ENCODE data around the gene RPL38.

Gene RPL38

DNA sequence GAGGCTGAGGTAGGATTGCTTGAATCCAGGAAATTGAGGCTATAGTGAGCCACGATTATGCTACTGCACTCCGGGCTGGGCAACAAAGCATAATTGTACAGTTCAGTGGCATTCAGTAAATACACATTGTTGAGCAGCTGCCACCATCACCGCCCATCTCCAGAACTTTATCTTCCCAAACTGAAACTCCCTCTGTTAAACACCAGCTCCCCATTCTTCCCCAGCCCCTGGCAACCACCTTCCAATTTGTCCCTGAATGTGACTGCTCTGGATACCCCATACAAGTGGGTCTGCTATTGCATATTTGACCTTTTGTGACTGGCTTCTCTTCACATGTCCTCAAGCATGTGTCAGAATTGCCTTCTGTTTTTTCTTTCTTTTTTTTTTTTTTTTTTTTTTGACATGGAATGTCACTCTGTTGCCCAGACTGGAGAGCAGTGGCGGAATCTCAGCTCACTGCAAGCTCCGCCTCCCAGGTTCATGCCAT lies 2.9 kb downstream of the RPL38 start:
- peak; percentile 14 for DNase-seq (ENCODE audit: low read depth)
- TF ChIP-seq, protein P1, sequence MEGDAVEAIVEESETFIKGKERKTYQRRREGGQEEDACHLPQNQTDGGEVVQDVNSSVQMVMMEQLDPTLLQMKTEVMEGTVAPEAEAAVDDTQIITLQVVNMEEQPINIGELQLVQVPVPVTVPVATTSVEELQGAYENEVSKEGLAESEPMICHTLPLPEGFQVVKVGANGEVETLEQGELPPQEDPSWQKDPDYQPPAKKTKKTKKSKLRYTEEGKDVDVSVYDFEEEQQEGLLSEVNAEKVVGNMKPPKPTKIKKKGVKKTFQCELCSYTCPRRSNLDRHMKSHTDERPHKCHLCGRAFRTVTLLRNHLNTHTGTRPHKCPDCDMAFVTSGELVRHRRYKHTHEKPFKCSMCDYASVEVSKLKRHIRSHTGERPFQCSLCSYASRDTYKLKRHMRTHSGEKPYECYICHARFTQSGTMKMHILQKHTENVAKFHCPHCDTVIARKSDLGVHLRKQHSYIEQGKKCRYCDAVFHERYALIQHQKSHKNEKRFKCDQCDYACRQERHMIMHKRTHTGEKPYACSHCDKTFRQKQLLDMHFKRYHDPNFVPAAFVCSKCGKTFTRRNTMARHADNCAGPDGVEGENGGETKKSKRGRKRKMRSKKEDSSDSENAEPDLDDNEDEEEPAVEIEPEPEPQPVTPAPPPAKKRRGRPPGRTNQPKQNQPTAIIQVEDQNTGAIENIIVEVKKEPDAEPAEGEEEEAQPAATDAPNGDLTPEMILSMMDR (IDR thresholded peaks at IDR 0.05; ENCODE audit: insufficient read depth, low read depth, low read length, missing control alignments), result no peak
- H3K4me3 ChIP-seq (ENCODE audit: low read length), result no peak overlapping the region

DNA sequence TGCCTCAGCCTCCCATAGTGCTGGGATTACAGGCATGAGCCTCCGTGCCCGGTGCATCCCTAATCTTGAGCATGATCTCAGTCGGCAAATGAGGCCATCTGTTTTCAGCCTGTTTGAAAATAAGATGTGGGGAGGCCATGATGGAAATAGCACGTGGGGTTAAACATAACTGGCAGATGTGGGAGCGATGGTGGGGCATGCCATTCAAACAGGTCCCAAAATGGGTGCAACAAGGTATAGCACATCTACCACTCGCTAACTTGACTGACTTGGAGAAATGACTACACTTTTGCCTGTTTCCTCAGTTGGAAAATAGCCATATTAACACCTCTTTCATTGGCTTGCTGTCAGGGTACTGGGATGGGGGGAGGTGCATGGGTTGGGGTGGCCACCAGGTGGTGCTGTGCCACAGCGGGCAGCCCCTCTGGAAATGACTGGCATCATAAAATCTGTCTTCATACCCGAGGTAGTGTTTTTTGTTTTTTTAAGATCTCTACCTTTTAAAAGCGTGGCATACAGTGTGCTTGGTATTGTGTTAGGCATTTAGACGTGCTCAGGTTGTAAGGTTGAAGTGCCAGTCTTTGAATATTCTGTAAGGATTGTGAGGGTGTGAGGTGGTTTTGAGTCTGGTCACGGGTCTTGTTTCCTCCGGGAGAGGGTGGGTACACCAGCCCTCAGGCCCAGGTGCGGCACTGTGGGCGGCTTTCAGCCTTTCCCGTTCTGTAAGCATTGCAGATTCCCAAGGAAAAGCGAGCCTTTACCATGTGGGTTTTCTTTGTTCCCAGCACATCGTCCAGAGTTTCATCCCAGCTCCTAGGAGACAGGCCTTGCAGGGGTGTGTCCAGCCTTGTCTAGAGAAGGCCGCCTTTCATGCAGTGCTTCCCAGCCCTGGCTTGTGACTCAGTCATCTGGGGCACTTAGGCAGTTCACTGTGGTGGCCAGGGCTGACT lies 7.0 kb downstream of the RPL38 start:
- TF ChIP-seq, protein P1 (IDR thresholded peaks at IDR 0.05; ENCODE audit: insufficient read depth, low read depth, low read length, missing control alignments), result peak; percentile 98
- H3K4me3 ChIP-seq (ENCODE audit: low read length), result no peak overlapping the region
- DNase-seq (ENCODE audit: low read depth), result peak; percentile 73

DNA sequence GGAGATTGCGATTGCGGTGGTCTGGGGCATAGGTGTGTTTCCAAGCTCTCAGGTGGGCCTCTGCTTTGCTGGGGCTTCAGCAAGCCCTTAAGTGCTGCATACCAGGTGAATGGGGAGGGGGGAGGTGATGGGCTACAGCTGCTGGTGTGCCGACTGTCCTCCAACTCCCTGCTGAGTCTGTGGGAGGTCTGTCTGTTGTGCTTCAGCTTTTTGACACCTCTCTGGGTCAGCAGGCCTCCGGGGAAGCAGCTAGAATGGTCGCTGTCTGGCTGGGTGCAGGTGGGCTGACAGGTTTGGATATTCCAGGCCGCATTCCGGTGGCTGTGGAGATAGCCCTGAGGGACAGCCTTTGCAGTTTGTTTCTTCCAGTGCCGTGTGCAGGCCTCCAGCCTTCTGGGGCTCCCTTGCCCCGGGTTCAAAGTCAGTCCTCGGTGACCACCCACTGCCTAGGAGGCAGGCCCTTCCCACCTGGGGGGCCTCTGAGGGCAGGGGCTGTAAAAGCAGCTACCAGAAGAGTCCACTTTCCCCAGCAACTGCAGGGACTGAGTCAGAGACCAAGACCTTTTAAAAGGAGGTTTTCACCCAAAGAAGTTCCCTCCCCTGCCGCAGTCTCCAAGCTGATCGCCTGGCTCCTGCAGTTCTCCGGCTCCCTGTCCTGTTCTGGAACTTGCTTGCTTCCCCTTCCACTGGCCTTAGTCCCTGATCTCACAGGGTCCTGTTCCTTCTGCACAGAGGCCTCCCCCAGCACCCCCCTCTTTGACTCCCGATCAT lies 7.8 kb downstream of the RPL38 start:
- DNase-seq (ENCODE audit: low read depth), result peak; percentile 8
- no peak overlapping the region for H3K4me3 ChIP-seq (ENCODE audit: low read length)
- TF ChIP-seq, protein P1 (IDR thresholded peaks at IDR 0.05; ENCODE audit: insufficient read depth, low read depth, low read length, missing control alignments), result no peak

DNA sequence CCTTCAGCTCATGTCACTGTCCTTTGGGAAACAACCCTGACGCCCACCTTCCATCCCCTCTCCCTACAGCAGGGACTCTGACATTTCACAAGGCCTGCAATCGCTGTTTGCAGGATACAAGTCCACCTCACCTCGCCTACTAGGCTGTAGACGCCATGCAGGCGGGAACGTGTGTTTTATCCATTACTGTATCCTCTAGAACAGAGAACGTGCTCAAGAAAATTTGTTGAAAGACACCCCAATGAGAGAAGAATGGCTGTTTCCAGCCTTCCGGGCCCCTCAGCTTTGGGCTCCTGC lies 8.4 kb downstream of the RPL38 start:
- TF ChIP-seq, protein P1 (IDR thresholded peaks at IDR 0.05; ENCODE audit: insufficient read depth, low read depth, low read length, missing control alignments), result no peak
- H3K4me3 ChIP-seq (ENCODE audit: low read length), result peak overlapping the region; percentile 60
- peak; percentile 8 for DNase-seq (ENCODE audit: low read depth)

DNA sequence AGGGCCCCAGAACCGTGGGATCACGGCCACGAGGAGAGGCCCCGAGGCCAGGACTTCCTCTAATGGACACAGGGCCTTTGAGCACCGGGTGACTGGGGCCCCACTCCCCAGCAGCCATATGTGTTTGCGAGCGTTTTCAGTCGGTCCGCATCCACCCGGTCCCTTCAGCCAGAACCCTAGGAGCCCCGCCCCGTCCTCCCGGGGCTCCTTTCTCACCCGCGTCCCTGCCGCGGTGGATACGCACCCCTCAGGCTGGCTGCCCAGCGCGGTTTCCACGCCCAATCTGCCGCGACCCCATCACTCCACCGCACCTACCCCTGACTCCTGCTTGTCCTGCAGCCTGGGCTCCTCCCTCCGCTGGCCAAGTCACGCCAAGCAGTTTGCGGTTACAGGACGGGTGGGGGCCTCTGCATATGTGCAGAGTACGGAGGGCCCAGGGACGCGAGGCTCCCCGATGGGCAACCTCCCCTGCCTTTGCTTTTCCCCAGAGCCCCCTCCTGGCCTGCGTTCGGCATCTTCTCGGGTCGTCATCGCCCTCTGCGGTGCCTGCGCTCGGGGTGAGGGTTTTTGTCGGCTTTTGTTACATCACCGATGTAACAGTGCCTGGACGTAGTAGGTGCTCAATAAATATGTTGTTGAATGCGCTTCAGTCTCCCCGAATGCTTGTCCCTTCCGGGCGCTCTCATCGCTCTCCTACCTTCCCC lies 8.9 kb downstream of the RPL38 start:
- DNase-seq (ENCODE audit: low read depth), result peak; percentile 18
- peak overlapping the region; percentile 60 for H3K4me3 ChIP-seq (ENCODE audit: low read length)
- TF ChIP-seq, protein P1 (IDR thresholded peaks at IDR 0.05; ENCODE audit: insufficient read depth, low read depth, low read length, missing control alignments), result no peak

DNA sequence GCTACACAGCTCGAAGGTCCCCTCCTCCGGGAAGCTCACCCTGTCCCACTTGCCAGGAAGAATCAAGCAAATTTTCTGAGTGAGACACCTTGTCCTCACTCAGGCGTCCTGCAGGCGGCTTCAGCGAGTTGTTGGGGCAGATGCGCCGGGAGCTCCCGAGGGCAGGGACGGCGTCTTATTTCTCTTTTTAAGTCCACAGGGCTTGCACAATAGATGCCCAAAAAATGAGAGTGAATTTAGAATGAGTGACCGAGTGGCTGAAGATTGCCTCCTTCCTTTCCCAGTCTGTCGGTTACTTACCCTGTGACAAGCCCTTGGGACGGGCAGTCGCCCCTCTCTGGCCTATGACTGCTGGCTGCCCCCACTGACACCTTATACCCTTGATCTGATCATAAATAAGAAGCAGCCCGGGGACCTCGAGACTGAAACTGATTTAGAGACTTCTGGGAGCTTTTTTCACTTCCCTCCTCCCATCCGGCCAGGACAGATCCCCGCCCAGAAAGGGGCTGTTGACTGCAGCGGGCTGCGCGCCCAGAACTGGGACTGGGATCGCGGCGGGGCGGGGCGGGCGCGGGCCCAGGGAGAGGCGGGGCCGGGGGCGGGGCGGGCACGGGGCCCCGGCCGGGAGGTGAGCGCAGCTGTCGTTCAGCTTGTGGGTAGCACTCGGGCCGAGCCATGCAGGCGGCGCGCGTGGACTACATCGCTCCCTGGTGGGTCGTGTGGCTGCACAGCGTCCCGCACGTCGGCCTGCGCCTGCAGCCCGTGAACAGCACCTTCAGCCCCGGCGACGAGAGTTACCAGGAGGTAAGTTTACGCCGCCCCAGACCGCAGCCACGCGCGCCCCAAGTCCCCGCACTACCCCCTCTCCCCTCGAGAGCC lies 9.7 kb downstream of the RPL38 start, which contains the start of gene TTYH2:
Gene TTYH2 (plus strand): TSS at position 659 of the 879 bp plus-strand sequence. CDS start 17 bp downstream, at position 676.
- DNase-seq (ENCODE audit: low read depth), result peak; percentile 78
- TF ChIP-seq, protein P1 (IDR thresholded peaks at IDR 0.05; ENCODE audit: insufficient read depth, low read depth, low read length, missing control alignments), result peak; percentile 48
- peak within 1 kb of the TSS; percentile 60 for H3K4me3 ChIP-seq (ENCODE audit: low read length)

Measured in epithelial cell of esophagus (primary cell).